ENCODE data around the gene TYMP. TPM values are rescaled to one million over a fixed set of nuclear protein-coding genes. Genes with fewer than 3 reads are reported as not detected.

The TYMP gene
- total RNA-seq, 1 experiment from 2014 or later = 5.3 TPM

- peak; percentile 4 for DNase-seq (ENCODE audit: low read depth)
Measured at GRCh38 chr22:50505776-50506610, 23.8 kb downstream of the TYMP start.

- peak; percentile 1 for DNase-seq (ENCODE audit: low read depth)
Measured at GRCh38 chr22:50505276-50505775, 24.5 kb downstream of the TYMP start.

GRCh38 chr22:50504369-50505211, 25.2 kb downstream of the TYMP start:
- DNase-seq (ENCODE audit: low read depth) = peak; percentile 1

GRCh38 chr22:50503475-50504145, 26.2 kb downstream of the TYMP start:
- DNase-seq (ENCODE audit: low read depth) = peak; percentile 4

- peak; percentile 3 for DNase-seq (ENCODE audit: low read depth)
Measured at GRCh38 chr22:50502628-50503474, 27.0 kb downstream of the TYMP start.

GRCh38 chr22:50502096-50502495, 27.7 kb downstream of the TYMP start:
- DNase-seq (ENCODE audit: low read depth) = peak; percentile 0

GRCh38 chr22:50500452-50500851, 29.4 kb downstream of the TYMP start:
- DNase-seq (ENCODE audit: low read depth) = peak; percentile 4

DNA sequence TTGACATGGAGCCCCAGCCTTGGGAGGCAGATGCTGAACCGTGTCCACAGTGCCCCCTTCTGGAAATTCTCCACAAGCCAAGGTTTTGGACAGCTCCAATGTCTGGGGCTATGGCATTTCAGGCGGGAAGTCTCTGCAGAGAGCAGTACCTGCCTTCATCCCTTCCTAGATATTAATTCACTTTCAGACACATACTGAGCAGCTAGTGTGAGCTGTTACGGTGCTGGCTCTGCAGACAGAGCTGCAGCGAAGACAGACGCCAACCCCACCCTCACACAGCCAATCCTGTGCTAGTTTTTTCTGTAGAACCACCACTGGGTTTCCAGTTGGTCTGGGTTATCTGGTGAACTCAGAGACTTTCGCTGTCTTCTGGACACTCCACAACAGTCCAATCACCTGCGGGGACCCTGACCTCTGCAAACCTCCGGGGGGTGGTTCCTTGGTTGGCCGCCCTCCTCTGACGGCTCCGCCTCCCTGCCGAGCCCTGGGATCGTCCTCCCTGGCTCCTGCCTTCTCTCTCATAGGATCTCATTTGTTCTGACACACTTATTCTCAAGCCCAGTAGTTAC, 31.4 kb downstream of the TYMP start:
- DNase-seq (ENCODE audit: low read depth) = peak; percentile 77

- DNase-seq (ENCODE audit: low read depth) = peak; percentile 0
Measured at GRCh38 chr22:50497093-50497492, 32.7 kb downstream of the TYMP start.

DNA sequence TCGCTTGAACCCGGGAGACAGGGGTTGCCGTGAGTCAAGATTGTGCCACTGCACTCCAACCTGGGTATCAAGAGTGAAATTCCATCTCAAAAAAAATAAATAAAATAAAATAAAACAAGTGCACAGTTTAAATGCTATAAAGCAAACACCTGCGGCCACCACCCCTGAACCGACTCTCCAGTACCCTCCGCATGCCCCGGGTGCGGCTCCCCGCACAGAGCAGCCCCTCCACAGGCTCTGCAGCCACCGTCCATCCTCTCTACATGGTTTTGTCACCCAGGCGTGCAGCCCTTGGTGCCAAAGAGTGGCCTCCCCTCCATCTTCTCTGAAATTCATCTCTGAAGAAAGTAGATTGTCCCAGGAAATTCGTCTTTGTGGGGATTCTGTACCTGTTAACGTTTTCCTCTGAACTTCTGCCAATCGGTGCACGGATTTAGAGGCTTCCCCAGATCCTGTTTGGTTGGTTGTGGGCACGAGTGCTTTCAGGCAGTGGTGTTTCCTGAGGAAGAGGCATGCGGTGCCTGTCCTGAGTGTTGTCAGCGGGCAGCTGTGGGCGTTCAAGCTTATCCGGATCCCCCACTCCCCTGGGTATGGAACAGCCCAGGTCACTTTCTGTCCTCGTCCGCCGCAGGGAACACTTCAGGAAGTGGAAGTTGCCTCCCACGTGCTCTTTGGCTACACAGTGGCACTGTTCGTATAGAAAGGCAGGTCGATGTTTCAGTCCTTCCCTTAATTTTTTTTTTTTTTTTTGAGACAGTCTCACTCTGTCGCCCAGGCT, 39.1 kb downstream of the TYMP start:
- peak; percentile 2 for DNase-seq (ENCODE audit: low read depth)

- peak; percentile 2 for DNase-seq (ENCODE audit: low read depth)
Measured at GRCh38 chr22:50489363-50490243, 40.2 kb downstream of the TYMP start.

DNA sequence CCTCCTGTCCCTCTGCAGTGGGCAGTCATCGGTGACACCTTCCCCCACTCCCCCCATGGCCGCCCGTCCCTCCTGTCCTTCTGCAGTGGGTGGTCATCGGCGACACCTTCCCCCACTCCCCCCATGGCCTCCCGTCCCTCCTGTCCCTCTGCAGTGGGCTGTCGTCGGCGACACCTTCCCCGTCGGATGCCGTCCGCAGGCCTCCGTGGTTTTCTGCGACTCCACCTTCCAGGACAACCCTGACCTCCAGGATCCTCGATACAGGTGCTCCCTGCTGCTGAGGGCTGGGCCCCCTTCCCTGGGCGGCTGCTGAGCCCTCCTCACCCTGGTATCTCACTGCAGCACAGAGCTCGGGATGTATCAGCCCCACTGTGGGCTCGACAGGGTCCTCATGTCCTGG, 40.9 kb downstream of the TYMP start:
- DNase-seq (ENCODE audit: low read depth) = peak; percentile 0

GRCh38 chr22:50488006-50488677, 41.7 kb downstream of the TYMP start:
- no peak for DNase-seq (ENCODE audit: low read depth)

- no peak for DNase-seq (ENCODE audit: low read depth)
Measured at GRCh38 chr22:50487290-50488005, 42.4 kb downstream of the TYMP start.

GRCh38 chr22:50486561-50487289, 43.1 kb downstream of the TYMP start, which contains the start of gene MIOX:
TSS of gene MIOX (plus strand) at chr22:50486859. CDS start at chr22:50486898, 39 bp downstream.
- DNase-seq (ENCODE audit: low read depth) = peak; percentile 29

GRCh38 chr22:50485221-50486131, 44.3 kb downstream of the TYMP start:
- DNase-seq (ENCODE audit: low read depth) = peak; percentile 59
